KBM-7 (cell line): ENCODE data around the gene SPRY1.

Source experiments
- DNase-seq: peaks from one replicate; pipeline ENCODE4 v3.0.0-alpha.2; 2015
- in situ Hi-C: fragments of 300-500 bp; cut with MboI; formaldehyde crosslinking; loops from 2 replicates; pipeline ENCODE4 v1.14.3; 2020; ENCODE audit warnings: low sequenced_read_pairs, low pct_unique_long_range_greater_than_20kb, mixed read lengths

The SPRY1 gene

GRCh38 chr4:123366144-123366748 is 30.3 kb upstream of the SPRY1 start:
- no peak for DNase-seq
- in situ Hi-C loops: no loop called here

- DNase-seq: no peak
- in situ Hi-C loops: no loop called here
Measured at GRCh38 chr4:123378794-123379193, 17.8 kb upstream of the SPRY1 start.

GRCh38 chr4:123379392-123379791 is 17.2 kb upstream of the SPRY1 start:
- in situ Hi-C loops: no loop called here
- DNase-seq: no peak

GRCh38 chr4:123380728-123381716 is 15.6 kb upstream of the SPRY1 start:
- DNase-seq: no peak
- in situ Hi-C loops: no loop called here

- in situ Hi-C loops: no loop called here
Measured at GRCh38 chr4:123381996-123382395, 14.6 kb upstream of the SPRY1 start.

GRCh38 chr4:123383566-123383965 is 13.0 kb upstream of the SPRY1 start:
- DNase-seq: no peak
- in situ Hi-C loops: no loop called here

More at GRCh38 chr4:123381996-123382395, 14.6 kb upstream of the SPRY1 start:
- no peak for DNase-seq

- in situ Hi-C loops: no loop called here
- no peak for DNase-seq
Measured at GRCh38 chr4:123386609-123387008, 10.0 kb upstream of the SPRY1 start.

GRCh38 chr4:123390846-123391456 is 5.6 kb upstream of the SPRY1 start:
- peak; percentile 46 for DNase-seq
- in situ Hi-C loops: no loop called here

- no peak for DNase-seq
- in situ Hi-C loops: no loop called here
Measured at GRCh38 chr4:123393721-123394120, 2.9 kb upstream of the SPRY1 start.

GRCh38 chr4:123397144-123398065 is 810 bp downstream of the SPRY1 start:
- in situ Hi-C loops: no loop called here
- peak; percentile 60 for DNase-seq

GRCh38 chr4:123398066-123398852 is 1.7 kb downstream of the SPRY1 start:
- peak; percentile 64 for DNase-seq
- in situ Hi-C loops: no loop called here

GRCh38 chr4:123398853-123399626 is 2.4 kb downstream of the SPRY1 start:
- peak; percentile 61 for DNase-seq
- in situ Hi-C loops: no loop called here

GRCh38 chr4:123399627-123400358 is 3.2 kb downstream of the SPRY1 start:
- DNase-seq: no peak
- in situ Hi-C loops: no loop called here

GRCh38 chr4:123401271-123402120 is 4.9 kb downstream of the SPRY1 start:
- no peak for DNase-seq
- in situ Hi-C loops: no loop called here

GRCh38 chr4:123402121-123402465 is 5.5 kb downstream of the SPRY1 start:
- DNase-seq: no peak
- in situ Hi-C loops: no loop called here

- in situ Hi-C loops: no loop called here
- no peak for DNase-seq
Measured at GRCh38 chr4:123403080-123403604, 6.5 kb downstream of the SPRY1 start.
